ENCODE data around the gene RND3.

The RND3 gene, protein sequence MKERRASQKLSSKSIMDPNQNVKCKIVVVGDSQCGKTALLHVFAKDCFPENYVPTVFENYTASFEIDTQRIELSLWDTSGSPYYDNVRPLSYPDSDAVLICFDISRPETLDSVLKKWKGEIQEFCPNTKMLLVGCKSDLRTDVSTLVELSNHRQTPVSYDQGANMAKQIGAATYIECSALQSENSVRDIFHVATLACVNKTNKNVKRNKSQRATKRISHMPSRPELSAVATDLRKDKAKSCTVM

DNA sequence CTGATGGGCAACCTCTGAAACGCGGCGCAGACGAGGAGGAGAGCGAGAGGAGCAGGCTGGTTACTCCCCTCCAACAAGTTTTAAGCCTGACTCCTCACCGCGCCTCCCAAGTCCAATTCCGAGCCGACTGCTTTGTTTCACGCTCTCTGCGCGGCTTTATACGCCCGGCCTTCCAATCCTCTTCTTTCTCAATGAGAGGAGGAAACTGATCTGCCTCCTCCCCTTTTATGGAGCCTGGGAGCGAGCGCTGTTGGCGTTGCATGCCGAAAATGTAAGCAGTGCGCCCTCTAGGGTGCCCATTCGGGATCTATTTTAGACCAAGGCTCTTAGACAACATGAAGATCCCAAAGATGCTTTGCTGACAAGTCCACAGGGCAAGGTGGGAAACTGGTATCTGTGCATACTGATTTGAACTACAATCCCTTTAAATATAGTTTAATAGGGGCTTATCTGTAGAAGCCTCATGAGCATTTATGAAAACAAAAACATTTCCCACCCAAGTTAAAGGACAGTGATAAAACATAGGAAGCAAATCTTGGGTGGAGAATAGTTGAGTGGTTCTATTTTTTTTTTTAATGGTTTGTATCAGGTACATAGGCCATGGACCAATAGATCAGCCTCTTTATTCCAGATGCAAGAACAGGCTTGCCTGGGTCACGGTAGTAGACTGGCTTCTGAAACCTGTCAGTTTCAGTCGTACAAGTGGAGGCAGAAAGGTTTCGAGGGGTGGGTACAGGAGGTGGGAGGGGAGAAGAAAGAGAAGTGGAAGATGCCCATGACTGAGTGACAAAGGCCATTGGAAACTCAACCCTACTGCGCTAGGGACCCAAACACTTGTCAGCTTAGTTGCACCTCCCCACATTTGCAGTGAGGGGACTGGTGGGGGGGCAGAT lies at the start of gene RND3:
Gene RND3, minus strand, starts transcription at position 131 of the 893 bp plus-strand sequence. CDS start 250 bp downstream, outside the sequence.
- DNase-seq (ENCODE audit: low read depth), result peak; percentile 96

DNA sequence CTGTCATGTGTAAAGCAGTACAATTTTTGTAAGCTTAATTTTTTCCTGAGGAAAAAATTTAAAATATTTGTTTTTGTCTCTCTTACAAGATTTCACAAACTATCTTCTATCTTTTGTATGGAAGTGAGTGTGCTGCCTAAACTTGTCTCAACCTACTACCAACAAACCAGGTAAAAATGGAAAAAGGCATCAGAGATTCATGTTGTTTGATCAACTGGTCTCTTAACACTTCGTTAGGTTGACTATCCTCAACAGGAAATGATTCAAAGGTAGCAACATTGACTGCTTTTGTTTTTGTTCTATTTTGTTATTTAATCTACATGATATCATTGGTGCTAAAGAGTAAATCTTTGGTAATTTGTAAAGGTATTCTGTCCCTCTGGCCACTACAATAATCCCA lies 47.7 kb upstream of the RND3 start:
- H3K4me3 ChIP-seq (ENCODE audit: low read depth, low read length), result no peak overlapping the region
- no peak for DNase-seq (ENCODE audit: low read depth)

More for the DNA sequence above, at the start of gene RND3:
- H3K4me3 ChIP-seq (ENCODE audit: low read depth, low read length), result peak within 1 kb of the TSS; percentile 53

DNA sequence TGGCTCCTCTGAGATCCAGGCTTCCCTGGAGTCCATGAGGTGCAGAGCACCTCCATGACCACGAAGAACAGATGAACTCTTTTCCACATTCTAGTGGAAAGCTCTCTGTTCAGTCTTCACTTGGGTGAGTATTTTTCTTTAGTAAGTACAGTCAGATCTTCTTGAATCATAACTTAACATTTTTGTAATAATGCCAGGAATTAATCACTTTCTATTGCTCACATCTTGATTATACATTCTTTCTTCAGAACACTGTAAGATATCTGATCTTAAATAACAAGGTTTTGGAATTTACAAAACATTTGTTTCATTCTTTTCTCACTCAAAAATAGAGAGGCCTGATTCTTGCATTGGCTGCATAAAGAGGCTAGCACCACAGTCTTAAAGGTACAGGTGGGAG lies 45.4 kb upstream of the RND3 start:
- no peak for DNase-seq (ENCODE audit: low read depth)
- no peak overlapping the region for H3K4me3 ChIP-seq (ENCODE audit: low read depth, low read length)

DNA sequence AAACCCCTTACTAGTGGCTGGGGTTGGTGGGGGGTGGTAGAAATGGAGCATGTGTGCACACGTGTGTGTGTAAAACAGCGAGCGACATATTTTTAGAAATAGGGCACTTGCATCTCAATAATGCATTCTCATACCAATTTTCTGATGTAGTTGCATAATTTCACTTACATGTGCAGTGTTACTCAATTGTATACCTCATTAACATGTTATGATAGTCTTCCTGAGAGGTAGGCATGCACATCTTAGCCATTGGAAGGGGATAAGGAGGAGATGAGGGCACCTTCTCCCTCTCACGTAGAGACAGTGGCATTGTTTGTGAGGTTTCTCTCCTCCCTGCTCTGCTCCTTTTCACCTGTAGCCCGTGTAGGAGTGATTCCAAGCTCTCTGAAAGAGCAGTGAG lies 44.6 kb upstream of the RND3 start:
- no peak overlapping the region for H3K4me3 ChIP-seq (ENCODE audit: low read depth, low read length)
- DNase-seq (ENCODE audit: low read depth), result no peak

DNA sequence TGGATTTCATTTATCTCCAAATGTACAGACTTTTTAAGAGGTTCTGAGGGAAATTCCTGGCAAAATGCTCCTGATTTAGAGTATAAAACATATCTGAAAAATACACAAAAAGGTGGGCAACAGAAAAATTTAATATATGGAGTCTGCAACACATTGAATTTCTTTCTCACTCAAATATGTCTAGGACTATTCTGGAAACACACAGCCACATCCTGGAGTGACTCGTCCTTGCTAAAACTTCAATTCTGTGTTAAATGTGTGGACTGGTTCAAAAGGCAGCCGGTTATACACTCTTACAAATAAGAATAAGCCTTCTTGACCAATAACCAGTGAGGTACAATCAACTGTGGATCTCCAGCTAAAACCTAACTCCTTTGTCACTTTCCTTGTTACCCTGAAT lies 44.1 kb upstream of the RND3 start:
- no peak overlapping the region for H3K4me3 ChIP-seq (ENCODE audit: low read depth, low read length)
- DNase-seq (ENCODE audit: low read depth), result peak; percentile 3

DNA sequence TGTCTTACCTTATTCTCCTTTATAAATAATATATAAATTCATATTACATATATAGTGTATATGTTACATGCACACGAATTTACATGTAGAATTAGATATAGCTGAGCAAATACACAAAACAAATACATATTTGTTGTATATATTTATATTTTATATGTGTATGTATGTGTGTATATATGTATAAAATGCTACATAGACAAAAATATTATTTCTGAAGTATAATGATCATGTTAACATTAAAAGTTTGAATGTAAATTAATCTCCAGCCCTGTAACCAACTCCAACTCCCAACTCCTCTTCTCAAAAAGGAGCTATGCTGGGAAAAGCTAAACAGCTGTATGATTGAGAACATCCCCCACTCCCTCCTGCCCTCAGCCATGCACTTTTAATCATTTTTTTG lies 42.7 kb upstream of the RND3 start:
- no peak overlapping the region for H3K4me3 ChIP-seq (ENCODE audit: low read depth, low read length)
- DNase-seq (ENCODE audit: low read depth), result no peak

DNA sequence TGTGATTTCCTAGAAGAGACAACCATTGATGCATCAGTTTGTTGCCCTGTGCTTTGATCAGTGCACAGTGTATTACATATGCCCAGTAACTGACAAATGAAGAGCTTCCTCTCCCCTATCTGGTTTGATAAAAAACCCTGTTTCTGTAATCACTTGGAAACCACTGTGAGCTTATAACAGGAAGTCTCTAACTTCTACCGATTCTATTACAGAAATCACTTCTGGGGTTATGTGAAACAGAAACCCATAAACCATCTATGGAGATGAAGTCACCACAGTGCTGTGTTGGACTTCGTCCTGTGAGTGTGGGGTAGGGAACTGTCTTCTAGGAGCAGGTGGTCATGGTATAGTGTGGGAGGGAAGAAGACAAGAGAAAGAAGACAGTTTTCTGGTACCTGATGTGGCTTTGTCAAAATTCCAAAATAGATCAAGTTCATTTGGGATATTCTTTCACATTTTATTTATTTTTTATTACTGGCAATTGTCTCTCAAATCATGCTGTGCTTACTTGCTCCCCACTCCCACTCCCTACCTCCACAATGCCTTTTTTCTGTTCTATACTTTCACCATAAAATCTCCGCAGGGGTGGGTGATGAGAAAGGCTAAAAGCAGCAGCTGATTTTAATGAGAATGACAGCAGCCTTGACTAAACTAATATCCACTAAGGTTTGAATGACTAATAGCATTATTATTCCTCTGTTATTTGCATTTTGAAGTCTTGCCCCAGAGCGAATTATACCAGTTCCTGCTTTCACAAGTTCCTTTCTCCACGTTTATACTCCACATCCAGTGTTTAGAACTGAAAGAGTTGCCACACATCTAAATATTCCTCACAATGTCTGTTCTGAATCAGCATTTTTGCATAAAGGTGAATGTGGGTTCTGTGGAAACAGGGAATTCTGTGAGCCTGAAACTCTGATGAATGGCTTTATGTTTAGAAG lies 41.7 kb upstream of the RND3 start:
- H3K4me3 ChIP-seq (ENCODE audit: low read depth, low read length), result no peak overlapping the region
- DNase-seq (ENCODE audit: low read depth), result peak; percentile 62

DNA sequence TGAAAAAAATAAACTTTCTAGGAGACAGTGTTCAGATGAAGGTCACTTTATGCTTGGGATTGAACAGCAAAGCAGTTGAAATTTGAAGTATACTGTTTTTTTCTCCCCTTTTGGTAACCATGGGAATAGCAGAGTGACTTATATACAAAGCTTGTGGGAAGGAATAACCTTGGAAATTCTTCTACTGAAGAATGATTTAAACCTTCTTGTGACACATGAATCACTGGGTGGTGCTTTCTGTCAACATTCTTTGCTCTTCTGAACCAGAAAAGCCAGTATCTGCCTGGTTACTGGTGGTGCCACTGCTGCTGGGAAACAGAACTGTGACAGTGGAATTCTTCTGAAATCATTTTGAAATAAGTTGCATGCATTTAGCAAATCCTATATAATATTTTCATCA lies 39.4 kb upstream of the RND3 start:
- DNase-seq (ENCODE audit: low read depth), result peak; percentile 73
- H3K4me3 ChIP-seq (ENCODE audit: low read depth, low read length), result no peak overlapping the region

DNA sequence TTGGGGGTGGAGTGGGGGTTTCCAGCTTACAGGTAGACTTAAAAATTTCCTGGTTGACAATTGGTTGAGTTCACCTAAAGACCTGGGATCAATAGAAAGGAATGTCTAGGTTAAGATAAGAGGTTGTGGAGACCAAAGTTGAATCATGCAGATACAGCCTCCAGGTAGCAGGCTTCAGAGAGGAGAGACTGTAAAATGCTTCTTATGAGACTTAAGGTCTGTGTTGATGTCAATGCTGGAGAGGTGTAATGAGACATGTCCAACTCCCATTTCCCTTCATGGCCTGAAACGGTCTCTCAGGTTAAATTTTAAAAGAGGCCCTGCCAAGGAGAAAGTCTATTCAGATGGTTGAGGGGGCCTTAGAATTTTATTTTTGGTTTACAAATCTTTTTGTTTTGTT lies 38.5 kb upstream of the RND3 start:
- H3K4me3 ChIP-seq (ENCODE audit: low read depth, low read length), result no peak overlapping the region
- DNase-seq (ENCODE audit: low read depth), result no peak

DNA sequence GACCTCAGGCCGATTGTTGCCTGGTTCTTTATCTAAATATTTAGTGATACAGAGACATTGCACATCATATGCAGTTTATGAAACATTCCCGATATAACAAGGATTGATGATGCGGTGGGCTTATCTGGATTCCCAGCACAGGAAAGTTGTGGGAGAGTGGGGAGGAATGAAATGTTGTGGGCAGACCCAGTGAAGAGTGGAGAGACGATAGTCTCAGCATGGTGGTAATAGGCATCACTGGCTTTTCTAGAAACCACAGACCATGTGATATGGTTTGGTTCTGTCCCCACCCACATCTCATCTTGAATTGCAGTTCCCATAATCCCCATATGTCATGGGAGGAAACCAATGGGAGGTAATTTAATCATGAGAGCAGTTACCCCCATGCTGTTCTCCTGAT lies 34.8 kb upstream of the RND3 start:
- H3K4me3 ChIP-seq (ENCODE audit: low read depth, low read length), result no peak overlapping the region
- no peak for DNase-seq (ENCODE audit: low read depth)

DNA sequence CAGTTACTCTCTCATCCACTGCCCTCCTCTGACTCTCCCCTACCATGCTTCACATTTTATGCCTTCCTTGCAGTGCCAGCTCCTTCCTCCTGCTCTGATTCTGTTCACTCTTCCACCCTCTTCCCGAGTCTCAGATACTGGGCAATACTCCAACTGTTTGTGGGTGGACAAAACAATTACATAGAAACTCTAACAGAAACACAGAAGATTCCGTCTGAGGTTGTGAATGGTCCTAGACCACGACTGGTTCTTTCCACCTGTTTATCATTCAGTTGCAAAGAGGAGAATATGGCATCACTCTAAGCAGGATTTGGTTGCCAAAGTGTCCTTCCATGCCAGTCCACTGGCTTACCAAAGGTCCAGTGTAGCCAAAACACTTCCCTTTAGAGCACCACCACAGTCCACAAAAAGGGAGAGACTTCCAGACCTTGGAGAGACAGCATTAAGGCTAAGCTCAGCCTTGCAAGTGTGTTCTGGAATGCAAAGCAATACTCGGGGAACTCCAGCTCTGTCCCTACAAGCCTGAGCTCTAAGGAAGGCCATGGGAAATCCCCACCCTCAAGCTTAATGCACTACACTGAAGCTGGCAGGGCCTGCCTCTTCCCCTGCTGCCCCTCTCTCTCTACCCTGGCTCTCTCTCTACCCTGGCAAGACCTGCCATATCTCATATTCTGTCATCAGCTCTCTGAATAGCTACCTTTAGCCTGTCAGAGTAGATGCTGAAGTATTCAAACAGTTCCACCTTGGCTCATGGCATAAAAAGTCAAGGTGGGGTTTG lies 33.6 kb upstream of the RND3 start:
- peak; percentile 47 for DNase-seq (ENCODE audit: low read depth)
- H3K4me3 ChIP-seq (ENCODE audit: low read depth, low read length), result no peak overlapping the region

DNA sequence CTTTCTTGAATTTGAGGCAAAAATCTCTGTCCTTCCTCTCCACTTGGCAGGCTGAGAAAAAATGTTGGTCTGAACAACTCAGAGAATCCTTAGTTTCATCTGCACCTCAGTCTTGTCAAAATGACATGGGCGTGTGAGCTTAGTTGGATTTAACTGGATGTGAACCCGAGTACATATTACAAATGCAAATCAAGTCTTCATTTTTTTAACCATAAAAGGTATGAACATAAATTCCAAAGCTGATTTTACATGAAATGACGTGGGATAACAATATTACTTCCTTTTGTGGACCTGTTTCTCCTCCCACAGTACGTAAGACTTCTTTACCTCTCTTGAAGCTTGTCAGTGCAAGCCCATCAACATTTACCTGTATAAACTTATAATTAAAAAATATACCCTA lies 32.6 kb upstream of the RND3 start:
- DNase-seq (ENCODE audit: low read depth), result no peak
- no peak overlapping the region for H3K4me3 ChIP-seq (ENCODE audit: low read depth, low read length)

DNA sequence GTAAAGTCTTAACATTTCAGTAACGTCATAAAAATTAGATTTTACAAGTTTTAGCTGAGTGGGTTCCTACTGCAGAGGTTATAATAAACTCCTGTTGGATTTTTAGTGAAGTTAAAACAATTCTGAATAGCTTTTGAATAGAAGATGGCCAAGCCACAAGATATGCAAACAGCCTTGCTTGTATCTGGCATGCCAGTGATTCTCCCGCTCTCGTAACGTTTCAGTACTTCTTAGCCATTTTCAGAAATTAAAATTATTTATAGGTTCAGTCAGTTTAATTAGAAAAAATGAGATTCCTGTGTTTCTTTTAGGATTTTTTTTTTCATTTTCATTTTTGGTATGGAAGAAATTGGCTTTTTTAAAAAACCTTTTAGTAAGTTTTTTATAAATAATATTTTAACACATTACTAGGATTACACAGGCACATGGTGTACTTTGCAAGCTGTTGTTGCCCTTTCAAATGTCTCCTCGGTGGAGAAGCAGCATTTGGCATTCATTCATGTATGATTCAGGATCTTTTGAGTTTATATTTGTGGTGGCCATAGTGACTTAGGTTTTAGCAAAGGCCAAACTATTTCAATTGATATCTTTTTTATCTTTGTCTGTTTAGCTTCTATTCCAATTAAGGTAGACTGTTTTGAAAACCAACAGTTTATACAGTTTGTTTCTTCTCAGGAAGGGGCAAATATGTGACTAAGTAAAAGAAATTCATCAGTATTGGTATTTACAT lies 30.6 kb upstream of the RND3 start:
- no peak overlapping the region for H3K4me3 ChIP-seq (ENCODE audit: low read depth, low read length)
- peak; percentile 67 for DNase-seq (ENCODE audit: low read depth)

DNA sequence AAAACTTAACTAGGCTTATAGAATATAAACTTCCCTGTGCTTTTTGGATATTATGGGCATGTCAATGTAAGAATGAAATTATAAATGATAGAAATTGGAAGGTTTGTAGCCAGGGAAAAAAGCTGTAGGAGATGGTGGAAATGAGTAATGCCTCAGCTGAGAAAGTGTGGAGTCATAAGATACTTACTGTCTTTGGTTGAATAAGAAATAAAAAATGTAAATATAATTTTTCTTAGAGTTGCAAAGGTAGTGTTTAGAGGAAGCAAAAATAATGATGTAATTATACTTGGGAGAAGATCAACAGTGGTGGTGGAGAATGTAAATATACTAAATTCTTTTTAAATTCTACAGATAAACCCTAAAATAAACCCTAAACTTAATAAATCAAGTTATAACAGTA lies 26.2 kb upstream of the RND3 start:
- no peak for DNase-seq (ENCODE audit: low read depth)
- no peak overlapping the region for H3K4me3 ChIP-seq (ENCODE audit: low read depth, low read length)

DNA sequence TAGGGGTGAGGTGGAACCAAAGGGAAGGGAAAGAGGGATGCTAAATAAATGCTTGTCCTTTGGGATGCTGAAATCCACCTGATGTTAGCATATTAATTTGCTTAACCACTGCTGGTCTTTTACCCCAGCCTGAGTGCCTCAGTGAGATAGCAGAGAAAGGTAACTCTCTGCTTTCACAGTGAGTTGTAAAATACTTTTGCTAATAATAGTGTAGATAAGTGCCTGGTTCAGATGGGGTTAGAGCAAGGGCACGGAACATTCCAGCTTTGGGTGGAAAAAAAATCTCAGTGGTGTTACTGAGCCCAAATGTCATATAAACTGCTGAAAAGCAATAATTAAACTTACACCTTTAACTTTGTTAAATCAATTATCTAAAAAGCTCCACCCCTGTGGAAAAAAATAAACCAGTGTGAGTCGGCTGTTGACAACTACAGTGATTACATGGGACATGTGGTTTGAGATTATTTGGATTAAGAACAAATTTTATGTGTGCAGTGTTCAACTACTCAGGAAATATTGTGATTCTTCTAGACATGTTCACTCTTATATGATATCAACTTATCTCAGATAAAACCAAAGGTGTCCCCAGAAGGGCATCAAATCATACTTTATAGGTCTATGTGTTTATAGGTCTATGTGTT lies 21.1 kb upstream of the RND3 start:
- DNase-seq (ENCODE audit: low read depth), result no peak
- H3K4me3 ChIP-seq (ENCODE audit: low read depth, low read length), result no peak overlapping the region

DNA sequence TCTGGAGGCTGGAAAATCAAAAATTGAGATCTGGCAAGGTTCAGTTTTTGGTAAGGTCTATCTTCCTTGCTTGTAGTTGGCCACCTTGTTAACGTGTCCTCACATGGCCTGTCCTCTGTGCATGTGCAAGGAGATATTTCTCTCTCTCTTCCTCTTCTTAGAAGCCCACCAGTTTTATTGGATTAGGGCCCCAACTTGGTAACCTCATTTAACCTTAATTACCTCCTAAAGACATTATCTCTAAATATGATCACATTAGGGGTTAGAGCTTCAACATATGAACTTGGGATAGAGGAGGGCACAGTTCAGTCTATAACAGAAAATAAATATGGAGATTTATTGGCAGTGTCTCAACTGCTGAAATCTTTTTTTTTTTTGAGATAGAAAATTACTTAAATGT lies 19.6 kb upstream of the RND3 start:
- H3K4me3 ChIP-seq (ENCODE audit: low read depth, low read length), result no peak overlapping the region
- no peak for DNase-seq (ENCODE audit: low read depth)

DNA sequence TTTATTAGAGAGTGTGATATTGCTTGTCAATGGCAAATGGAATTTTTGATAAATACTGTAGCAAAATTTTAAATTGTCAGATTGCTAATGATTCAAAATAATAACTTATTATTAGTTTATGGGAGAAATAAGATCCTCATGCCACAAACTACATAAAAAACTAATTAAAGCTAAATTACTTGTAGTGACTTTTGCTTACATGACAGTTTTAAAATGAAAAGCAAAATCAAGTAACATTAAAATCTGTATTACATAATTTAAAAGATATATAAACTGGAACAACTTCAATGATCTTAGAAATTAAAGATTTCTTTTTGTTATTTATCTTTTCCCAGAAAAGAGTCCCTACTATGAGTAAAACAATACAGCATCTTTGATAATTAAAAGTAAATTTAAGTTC lies 17.7 kb upstream of the RND3 start:
- no peak overlapping the region for H3K4me3 ChIP-seq (ENCODE audit: low read depth, low read length)
- no peak for DNase-seq (ENCODE audit: low read depth)

DNA sequence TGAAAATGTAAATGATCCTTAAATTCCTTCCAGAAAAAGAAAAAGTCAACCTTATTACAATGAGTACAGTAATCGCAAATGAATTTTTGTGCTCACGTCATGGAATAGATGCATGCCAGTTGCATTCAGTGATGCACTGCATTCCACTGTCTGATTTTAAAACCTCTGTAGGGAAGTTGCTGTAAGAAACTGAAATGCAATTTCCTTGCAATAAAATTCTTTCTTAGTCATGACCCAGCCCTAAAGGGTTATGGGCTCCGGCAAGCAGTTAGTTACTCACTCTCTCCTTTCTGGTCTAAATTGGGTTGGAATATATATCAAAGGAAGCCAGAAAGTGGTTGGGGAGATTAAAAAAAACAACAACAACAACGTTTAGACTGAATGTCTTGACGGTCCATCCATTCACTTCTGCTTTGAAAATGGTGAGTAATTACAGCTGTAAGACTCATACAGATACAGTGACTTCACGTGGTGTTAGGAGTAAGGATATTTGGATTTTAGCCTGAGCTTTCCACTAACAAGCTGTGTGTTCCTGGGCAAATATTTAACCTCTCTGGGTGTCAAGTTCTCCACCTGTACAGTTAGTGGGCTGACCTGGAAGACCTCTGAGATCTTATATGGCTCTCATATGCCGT lies 8.6 kb upstream of the RND3 start:
- peak; percentile 82 for DNase-seq (ENCODE audit: low read depth)
- H3K4me3 ChIP-seq (ENCODE audit: low read depth, low read length), result no peak overlapping the region
